ENCODE measurements around the gene HOXD8.

DNA sequence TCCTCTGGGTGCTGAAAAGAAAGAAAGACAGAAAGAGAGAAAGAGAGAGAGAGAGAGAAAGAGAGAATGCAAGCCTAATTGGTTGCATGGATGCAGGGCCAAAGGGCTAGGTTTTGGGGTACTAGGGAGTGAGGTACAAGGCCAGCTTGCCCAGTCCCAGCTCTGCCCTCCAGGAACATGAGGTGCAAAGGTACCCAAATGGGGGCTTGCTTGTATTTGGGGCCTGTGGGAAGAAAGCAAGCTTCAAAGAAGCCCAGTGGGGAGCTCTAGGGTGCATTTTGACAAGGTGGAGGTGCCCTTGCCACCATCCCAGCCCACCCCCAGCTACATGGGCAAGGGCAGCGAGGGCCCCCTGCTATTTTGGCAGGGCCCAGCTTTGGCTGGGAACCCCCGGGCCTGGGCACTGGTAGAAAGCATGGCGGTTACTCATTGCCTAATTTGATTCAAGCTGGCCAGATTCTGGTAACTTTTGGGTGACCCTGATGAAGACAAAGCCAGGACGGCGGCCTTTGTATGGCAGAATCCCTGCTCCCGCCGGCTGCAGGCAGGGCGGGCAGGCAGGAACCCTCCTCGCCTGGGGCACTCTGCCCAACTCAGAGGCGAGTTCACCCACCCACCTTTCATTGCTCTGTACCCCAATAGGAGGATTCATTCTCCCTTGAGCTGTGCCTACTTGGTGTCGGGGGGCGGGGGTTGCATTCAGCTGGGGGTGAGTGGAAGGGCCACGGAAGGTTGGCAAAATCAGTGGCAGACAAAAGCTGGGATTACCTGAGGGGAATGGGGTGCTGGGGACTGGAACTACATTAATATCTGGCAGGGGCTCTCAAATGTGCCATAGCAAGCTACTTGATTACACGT lies 21.3 kb downstream of the HOXD8 start:
- no peak for TF ChIP-seq SUZ12 (IDR thresholded peaks at IDR 0.05)
- no peak for TF ChIP-seq FOXM1 (IDR thresholded peaks at IDR 0.05; ENCODE audit: borderline replicate concordance)
- TF ChIP-seq ELF4 (IDR thresholded peaks at IDR 0.05), result no peak
- TF ChIP-seq FOXK2 (IDR thresholded peaks at IDR 0.05), result no peak
- no peak for TF ChIP-seq L3MBTL2 (conservative IDR thresholded peaks at IDR 0.05)
- TF ChIP-seq BHLHE40 (IDR thresholded peaks at IDR 0.05; ENCODE audit: borderline replicate concordance), result no peak
